Measurements from ENCODE around the gene SRGAP1. TPM values are rescaled to one million over a fixed set of nuclear protein-coding genes. Genes with fewer than 3 reads are reported as not detected.

SRGAP1 gene
- total and polyA plus RNA-seq, 2 of the 8 experiments (the other 6 are each of a cell fraction or from before 2014, with no cell fraction given), result 3.2 to 7.3 TPM

DNA sequence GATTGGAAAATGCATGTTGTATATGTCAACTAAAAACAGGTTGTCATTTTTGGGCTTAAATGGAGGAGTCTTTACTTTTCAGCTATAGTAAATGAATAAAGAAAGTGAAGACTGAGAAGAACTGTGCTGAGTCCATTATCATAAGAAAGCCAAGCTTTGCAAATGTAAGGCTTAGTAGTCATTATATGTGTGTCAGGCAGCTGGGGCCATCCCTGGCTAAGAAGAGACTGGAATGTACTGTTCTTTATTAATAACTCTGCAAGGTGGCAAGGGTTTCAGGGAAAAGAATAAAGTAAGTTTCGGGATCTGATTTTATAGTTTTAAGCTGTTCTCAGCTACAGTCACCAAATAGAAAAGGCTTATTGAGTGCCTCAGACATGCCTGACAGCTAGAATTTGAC lies 48.7 kb downstream of the SRGAP1 start:
- H2BK15ac ChIP-seq (ENCODE audit: low read length), result no peak overlapping the region
- no peaks in the 10 kb centered on the region for H3K27me3 ChIP-seq (replicated peaks in 1 of 4; ENCODE audit: control insufficient read depth in 3 of 4, extremely low read depth in 1 of 4, insufficient read depth in 3 of 4, low read length in 3 of 4)
- H4K5ac ChIP-seq (ENCODE audit: insufficient read length, low read depth, low read length), result no peak overlapping the region
- no peaks in the 10 kb centered on the region for H4K20me1 ChIP-seq (replicated peaks in 1 of 2; ENCODE audit: control insufficient read depth in 1 of 2, insufficient read depth in 2 of 2, low read length in 2 of 2)
- H3K36me3 ChIP-seq (ENCODE audit: control insufficient read depth in 2 of 4, insufficient read depth in 4 of 4, low read length in 3 of 4), result no peaks in the 10 kb centered on the region
- H3K9ac ChIP-seq (replicated peaks in 1 of 4; ENCODE audit: extremely low read depth in 1 of 4, low read depth in 3 of 4, low read length in 3 of 4), result no peak overlapping the region
- no peak overlapping the region for H4K8ac ChIP-seq (ENCODE audit: extremely low read depth, insufficient read depth, low read length)
- no peak overlapping the region for H2BK12ac ChIP-seq (ENCODE audit: low read depth, low read length)
- no peak overlapping the region for H2AK5ac ChIP-seq (ENCODE audit: low read depth, low read length)
- no peak overlapping the region for H2BK5ac ChIP-seq (ENCODE audit: low read depth, low read length)
- peak overlapping the region in 1 of 4 experiments; percentile 8; a peak in 1 of 8 replicates for H3K4me3 ChIP-seq (ENCODE audit: extremely low read depth in 1 of 4, insufficient read depth in 2 of 4, low read depth in 3 of 4, low read length in 4 of 4)
- H3K18ac ChIP-seq (ENCODE audit: extremely low read depth, low read length), result no peak overlapping the region
- no peaks in the 10 kb centered on the region for H3K79me1 ChIP-seq (ENCODE audit: low read depth, low read length)
- no peaks in the 10 kb centered on the region; a peak in 1 of 4 replicates for H3K79me2 ChIP-seq (ENCODE audit: control insufficient read depth in 1 of 2, insufficient read depth in 2 of 2, low read length in 2 of 2)
- no peak for FAIRE-seq
- no peak overlapping the region for H2BK20ac ChIP-seq (ENCODE audit: low read length)
- peaks cover 2 to 9% (median 7%) of the 10 kb centered on the region in 4 experiments; a peak in 3 of 7 replicates for H3K4me1 ChIP-seq (replicated peaks in 1 of 4; ENCODE audit: control insufficient read depth in 3 of 4, insufficient read depth in 4 of 4, low read length in 3 of 4)
- 67% methylated on average over 1 of the region's 1 CpG; no CpG with 5 or more reads in 1 of the 2 experiments for WGBS, 2 experiments (ENCODE audit: extremely low coverage in 1 of 2, insufficient coverage in 1 of 2, insufficient read length in 1 of 2, insufficient replicate concordance in 2 of 2, low coverage in 1 of 2, low lambda C conversion rate in 2 of 2, missing lambda C conversion rate in 1 of 2)
- H4K91ac ChIP-seq (replicated peaks; ENCODE audit: insufficient read length, low read length), result no peak overlapping the region
- POLR2A ChIA-PET (ENCODE audit: partially characterized antibody), result no interaction called here
- H2AFZ ChIP-seq (ENCODE audit: low read length), result no peak overlapping the region
- TF ChIP-seq HDAC2 (IDR thresholded peaks at IDR 0.05; ENCODE audit: borderline replicate concordance in 1 of 2, low read depth in 2 of 2, low read length in 2 of 2), result 0 out of 4 replicates have a peak, but pooled peaks of 1 of the 2 experiments have one; percentile 51
- 0 out of 4 replicates have a peak, but pooled peaks of 1 of the 2 experiments have one; percentile 19 for TF ChIP-seq SIN3A (conservative IDR thresholded peaks at IDR 0.05 in 1 of 2, IDR thresholded peaks at IDR 0.05 in 1 of 2; ENCODE audit: low read depth in 1 of 2, low read length in 2 of 2)
- no peak for TF ChIP-seq GABPA (IDR thresholded peaks at IDR 0.05; ENCODE audit: borderline replicate concordance, insufficient read depth, low read length)
- no peak overlapping the region for H2BK120ac ChIP-seq (replicated peaks; ENCODE audit: low read depth, low read length)
- no peak overlapping the region for H3K14ac ChIP-seq (ENCODE audit: insufficient read length)
- no peak overlapping the region for H3K56ac ChIP-seq (replicated peaks; ENCODE audit: insufficient read length, low read depth, low read length)
- no peak overlapping the region for H3K4ac ChIP-seq (replicated peaks; ENCODE audit: insufficient read length, low read depth, low read length)
- CTCF ChIA-PET (ENCODE audit: partially characterized antibody), result interaction anchor here (0.7 to 1.5 kb wide), 3 partner anchors 49 to 185 kb away, joined by 3 to 4 read pairs (median 3); partner anchors contain the start of gene SRGAP1
- no peak overlapping the region for H3K23ac ChIP-seq (ENCODE audit: insufficient read length)
- H3K27ac ChIP-seq (ENCODE audit: low read depth, low read length), result no peak overlapping the region
- H3K4me2 ChIP-seq (ENCODE audit: insufficient read depth in 1 of 2, low read depth in 2 of 2, low read length in 2 of 2), result peak overlapping the region; percentile 6 to 49; a peak in 2 of 4 replicates
- H3K9me3 ChIP-seq (ENCODE audit: insufficient read depth in 2 of 2, low read depth in 1 of 2, low read length in 1 of 2), result no peaks in the 10 kb centered on the region
- H3K23me2 ChIP-seq (ENCODE audit: low read depth, low read length), result no peaks in the 10 kb centered on the region
- no peak for DNase-seq (ENCODE audit: low read depth in 1 of 2, low spot score in 2 of 2)
